T1000 (cell line): ENCODE measurements around the gene NFIA.

Source experiments
- DNase-seq: peaks from one replicate; lab custom pipeline; 2025; ENCODE audit warnings: mixed read lengths; lab: John Stamatoyannopoulos, UW

Gene NFIA

DNA sequence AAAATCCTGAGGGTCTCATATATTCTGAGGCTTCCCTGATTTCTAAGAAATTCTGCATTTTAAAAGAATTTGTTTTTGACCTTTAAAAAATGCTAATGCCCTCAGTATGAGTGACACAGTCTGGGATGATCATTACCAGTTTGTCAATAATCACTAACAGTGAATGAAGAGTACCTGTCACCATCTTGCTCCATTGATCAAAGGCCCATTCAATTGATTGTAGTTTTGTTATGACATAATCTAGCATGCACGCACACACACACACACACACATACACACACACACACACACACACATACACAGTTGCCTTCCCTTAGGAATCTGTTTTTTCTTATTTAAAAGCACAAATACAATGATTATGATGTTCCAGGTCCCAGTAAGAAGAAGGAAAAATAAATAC lies 250.4 kb downstream of the NFIA start:
- no peak for DNase-seq

DNA sequence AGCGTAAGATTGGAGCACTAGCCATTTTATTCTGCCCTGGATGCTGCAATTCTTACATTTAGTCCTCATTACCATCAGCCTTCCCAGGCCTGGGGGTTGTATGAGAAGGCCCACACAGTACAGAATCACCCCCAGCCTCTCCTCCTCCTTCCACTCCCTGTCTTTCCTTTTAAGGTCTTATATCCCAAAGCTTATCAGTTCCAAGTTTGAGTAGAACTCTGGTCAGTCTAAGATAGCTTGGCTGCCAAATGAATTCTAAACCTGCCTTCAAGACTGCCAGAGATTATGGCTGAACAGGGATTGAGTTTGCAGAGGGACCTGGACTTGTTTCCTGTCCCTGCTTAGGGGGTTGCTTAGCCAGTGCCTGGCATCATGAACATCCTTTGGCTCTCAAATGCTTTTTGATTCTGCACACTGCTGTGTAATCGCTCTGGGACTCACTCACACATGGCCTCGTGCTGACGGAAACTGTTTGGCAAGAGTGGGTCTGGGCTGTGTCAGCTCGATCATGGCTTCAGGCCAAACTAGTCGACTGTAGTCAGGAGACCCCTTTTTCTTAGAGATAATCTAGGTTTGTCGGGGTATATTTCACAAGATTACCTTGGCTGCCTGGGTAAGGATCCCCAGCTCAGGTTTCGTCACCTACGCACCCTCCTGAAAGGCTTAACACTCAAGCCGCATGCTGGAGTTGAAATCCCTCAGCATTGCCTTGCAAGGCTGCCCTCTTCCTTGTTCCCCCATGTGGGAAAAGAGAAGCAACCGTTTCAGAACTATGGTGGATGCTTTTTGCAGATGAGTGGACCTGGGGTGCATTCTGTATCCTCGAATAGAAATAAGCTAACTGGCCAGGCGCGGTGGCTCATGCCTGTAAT lies 252.6 kb downstream of the NFIA start:
- no peak for DNase-seq

DNA sequence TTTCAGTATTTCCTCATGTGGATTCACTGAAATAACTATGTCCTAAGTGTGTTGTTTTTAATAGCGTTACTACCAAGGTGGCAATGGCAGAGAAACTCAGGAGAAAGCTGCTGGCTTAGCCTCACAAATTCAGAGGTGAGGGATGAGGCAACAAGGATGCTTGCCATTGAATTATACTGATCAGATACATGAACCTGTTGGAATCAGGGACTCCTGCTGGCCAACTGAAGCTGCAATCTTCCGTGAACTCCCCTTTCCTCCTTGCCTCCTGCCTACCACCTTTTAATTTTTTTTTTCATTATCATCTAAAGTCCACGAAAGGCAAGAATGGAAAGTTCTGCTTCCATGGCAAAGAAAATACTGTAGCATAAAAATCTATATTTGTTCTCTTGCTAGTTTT lies 254.7 kb downstream of the NFIA start:
- no peak for DNase-seq

DNA sequence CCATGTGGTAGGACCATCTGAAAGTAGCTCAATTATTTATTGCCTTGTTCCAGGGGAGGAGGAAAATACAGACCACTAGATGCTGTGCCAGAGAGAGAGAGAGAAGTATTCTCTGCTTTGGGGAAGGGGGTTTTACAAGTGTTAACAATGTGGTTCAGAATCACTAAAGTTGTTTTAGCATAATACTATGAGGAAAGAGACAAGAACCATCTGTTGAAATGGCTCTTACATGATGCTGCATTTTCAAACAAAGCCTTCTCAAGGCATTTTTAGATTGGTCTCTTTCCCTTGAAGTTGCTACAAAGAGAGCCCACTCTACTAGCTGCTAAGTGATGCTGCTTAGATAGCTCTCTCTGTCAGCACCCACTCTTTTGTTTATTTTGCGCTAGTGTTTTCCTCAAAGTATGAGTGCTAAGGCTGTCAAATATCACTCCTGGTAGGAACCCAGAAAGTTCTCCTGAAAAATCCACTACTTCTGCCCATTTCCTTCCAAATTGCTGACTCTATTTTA lies 255.1 kb downstream of the NFIA start:
- DNase-seq = no peak

DNA sequence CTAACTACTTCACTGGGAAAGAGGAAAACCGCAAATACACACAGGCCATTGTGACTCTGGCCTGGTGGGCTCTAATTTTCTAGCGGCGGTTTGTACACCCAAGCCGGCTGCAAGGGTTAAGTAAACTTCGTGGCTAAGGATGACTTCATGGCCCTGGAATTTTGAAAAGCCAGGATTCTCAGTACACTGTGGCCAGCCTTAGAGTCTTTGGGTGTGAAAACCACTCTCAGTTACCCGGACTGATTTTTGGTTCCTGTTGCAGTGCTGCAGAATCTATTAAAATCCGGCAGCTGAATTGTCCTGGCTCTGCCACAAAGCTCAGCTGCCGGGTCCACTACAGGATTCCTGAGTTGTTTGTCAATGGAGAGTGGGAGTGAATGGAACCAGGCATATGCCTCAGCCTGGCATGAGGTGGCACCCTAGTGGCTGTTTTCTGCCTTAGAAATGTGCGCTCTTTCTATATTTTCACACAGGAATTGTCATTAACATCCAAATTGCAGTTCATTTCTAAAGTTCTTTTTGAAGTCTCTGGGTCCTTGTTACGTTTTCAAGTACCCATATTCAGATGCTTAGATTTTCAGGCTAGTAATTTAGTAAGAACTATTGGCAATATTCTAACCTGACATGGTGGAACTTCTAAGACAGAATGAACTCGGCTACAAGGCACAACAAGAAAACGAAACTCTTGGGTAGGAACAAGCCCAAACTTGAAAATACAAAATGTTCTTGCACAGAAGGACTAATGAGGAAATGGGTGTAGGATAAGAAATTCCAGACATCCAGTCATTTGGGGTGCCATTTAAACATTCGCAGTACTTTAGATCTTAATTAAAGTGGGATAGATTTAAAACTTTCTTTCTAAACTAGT lies 255.9 kb downstream of the NFIA start:
- DNase-seq = peak; percentile 78

DNA sequence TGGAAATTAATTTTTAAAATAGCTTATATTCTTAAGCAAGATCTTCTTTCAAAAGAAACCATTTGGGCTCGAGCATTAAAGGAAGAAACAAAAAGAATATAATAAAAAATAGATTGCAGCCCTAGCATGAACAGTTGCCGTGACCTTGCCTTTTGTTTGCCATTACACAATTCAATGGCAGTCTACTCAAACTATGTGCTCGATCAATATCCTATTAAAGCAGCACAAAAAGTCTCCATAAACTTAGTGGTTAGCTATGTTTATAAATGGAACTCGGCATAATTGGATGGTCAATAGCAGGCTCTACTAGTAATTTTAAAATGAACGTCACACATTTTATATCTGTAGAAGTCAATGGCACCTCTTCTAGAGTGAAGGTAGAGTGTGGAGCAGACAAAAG lies 256.5 kb downstream of the NFIA start:
- no peak for DNase-seq

DNA sequence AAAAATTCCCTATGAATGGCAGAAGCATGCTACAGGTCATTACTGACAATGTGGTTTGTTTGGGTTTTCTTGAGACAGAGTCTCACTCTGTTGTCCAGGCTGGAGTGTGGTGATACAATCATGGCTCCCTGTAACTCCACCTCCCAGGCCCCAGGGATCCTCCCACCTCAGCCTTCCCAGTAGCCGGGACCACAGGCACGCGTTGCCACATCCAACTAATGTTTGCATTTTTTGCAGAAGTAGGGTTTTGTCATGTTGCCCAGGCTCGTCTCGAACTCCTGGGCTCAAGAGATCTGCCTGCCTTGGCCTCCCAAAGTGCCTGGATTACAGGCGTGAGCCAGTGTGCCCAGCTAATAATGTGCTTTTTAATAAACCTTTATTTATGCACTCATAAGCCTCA lies 259.1 kb downstream of the NFIA start:
- DNase-seq = no peak

DNA sequence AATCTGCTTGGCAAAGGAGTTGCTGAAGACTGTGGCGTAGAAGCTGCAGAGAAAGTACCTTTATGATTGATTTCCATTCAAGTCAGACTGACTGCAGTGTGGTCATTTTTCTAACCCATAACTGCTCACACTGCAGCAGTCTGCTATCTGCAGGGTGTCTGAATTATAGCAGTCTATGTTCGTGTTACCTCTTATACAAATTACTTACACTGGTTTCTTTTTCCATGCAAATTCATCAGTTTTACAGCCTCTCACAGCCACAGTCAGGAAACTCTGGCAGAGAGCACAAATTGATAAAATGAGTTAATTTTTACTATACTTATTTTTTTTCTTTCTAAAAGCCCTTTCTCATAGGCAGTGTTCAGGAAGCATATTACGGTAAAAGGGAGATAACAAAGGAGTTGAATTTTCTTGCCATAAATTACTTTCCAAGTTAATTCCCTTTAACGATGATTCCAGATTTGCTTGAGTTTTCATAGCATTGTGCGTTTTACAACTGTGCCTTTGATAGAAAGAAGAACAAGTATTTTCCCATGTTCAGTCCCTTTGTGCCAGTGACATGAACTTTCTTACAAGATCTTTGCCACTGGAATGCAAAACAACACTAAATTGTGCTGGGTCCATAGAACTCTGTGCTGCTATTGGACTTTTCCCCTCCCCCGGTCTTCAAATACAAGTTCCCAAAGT lies 261.5 kb downstream of the NFIA start:
- no peak for DNase-seq

DNA sequence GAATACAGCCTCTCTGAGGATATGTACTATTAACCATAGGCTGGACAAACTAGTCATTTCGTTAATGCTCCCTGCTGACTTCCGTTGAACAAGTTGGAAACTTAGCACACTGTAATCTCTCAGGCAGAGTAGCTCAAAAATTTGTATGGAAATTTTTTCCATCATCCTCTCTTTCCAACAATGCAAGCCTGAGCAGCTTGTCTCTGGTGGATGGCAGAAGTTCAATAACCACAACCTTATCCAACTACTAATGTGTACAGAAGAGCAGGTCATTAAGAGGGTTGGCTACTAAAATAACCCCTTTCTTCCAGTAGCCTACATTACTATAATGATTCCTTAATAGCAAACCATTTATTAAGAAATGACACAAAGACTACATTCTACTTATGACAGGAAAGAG lies 262.3 kb downstream of the NFIA start:
- no peak for DNase-seq

DNA sequence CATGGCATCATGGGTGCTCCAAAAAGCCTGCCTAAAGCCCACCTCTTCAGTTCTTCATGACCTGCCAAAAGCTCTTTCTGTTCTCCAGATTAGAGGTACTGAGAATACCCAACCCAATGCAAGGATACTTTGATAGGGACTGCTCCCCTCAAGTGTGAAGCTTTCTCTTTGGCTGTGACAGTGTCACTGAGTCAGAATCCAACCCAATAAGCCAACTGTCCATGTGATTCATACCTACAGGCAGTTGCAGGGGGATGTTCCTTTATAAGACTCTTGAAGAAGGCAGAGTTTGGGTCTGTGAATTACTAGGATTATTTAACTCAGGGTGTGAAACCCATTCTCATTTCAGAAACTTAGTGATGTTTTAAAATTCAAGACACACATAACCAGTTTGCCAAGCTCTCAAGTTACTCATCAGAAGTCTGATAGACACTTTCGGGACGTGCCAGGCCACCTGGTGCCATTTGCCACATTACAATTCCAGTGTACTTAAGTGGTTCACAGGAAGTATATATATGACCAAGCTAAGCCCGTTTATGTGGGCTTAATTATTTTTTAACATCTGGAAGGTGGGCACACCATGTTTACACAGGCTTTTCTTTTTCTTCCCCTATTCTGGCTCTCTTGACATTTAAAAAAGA lies 265.8 kb downstream of the NFIA start:
- no peak for DNase-seq

DNA sequence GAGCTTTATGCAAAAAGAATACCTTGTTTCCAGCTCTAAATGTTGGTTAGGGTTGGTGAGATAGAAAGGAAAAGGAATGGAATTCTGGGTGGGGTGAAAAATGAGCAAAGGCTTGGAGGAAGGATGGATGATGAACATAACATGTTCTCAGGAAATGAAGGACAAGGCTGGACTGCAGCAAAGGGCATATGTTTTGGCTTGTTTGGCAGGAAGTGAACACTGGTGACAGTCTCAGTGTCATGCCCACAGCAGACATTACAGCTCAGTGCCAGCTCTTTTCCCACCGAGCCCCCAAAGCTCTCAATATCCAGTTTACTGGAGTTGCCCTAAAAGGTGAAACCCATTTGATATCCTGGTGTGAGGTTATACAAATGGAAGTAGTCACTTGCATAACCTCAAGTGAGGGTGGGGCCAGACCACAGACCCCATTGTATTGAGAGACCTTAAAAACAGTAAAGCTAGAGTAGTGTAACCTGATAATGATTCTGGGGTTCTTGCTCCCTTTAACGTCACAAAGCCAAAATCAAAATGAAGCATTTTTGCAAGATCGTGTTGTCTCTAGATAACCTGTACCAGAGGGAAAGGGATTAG lies 270.6 kb downstream of the NFIA start:
- DNase-seq = no peak

DNA sequence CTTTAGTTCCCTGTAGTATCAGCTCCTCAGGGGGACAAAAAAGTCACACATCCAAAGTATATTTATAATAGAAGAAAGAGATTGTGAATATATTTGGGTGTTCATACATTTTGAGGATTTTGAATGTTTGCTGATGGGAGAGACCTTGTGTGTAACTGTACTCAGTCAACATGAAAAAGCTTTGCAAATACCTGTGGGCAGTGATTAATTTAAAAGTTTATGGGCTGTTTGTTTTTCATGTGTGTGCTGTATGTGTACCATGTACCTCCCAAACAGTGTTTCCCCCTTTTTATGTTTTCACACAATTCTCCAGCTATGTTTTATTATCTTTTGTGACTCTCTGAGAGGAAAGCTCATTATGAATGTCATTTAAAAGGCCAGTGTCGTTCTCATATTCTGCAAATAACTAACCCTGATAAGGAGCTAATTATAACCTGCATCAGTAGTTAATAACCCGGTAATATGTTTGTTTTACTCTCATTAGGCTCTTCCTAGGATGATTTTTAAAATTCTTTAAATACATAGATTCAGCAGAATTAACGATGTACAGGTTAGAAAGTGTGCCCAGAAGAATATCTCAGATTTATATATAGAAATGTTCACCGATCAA lies 271.5 kb downstream of the NFIA start:
- DNase-seq = no peak

DNA sequence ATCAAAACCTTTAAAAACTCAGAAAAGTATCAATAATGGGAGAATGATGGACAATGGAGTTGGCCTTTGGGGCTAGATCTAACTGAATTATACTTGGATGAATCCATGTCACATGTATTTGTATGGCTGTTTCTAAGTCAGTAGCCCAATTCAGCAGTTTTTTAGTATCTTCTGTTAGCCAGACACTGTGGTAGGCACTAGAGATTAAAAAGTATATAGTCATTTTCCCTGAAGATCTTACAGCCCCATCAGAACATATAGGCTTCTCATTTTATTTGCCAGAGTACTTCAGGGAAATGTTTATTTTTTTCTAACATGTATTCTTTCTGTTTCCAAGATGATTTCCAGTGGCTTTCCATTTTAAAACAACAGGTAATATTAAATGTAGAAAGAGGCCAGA lies 273.7 kb downstream of the NFIA start:
- no peak for DNase-seq

DNA sequence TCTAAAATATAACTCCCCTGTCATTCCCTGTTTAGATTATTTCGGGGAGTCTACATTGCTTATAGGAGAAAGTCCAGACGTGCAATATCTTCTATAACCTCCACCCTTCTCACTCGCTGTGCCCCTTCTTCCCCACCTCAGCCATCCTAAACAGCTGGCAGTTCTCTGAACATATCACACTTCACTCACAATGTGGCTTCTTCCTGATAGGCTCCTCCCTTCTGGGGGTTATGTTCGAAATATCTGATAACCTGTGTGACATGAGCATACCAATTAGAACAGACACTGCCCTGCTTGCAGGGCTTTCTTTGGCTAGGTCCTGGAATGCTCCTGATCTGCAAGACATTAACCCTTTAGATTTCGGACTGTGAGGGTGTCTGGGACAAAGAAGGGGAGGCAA lies 274.6 kb downstream of the NFIA start:
- DNase-seq = no peak

DNA sequence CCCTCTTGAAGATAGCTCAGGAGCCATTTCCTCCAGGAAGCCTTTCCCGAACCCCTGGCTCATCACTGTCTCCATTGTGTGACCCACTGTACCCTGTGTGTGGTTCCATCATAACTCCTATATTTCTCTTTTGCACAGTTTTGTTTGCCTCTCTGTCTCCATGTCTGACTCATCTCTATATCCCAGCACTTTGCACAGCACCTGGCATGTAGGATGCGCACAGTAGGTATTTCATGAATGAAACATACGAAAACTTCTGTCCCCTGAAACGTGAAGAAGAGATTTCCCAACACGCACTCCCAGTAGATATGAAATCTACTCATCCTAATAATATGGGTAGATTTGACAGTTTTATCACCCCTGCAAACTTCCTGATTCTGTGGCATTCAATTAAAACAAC lies 275.2 kb downstream of the NFIA start:
- no peak for DNase-seq

DNA sequence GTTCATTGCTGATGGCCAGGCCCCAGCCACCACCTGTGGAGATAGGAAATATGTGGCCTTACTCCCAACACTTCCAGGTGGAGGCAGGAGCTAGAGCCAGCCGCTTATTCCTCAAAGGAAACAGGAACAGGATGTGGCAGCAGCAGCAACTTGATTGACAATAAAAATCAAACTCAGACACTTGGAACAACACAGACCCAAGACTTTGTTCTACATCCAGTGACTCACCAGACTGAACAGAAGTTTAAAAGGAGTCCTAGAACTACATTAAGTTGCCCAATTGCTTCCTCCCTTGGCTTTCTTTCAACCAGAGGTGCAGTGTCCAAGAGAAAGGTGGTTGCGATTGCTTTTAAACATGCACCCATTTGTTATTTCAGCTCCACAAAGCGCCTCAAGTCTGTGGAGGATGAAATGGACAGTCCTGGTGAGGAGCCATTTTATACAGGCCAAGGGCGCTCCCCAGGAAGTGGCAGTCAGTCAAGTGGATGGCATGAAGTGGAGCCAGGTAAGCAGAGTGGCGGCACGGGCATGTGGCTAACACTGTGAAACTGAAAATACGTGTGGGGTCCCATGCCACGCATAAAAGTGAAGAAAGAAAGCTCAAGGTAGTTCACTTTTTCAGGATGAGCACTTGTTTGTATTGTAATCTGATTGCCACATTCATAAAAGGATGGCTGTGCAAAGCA lies 276.6 kb downstream of the NFIA start:
- no peak for DNase-seq

DNA sequence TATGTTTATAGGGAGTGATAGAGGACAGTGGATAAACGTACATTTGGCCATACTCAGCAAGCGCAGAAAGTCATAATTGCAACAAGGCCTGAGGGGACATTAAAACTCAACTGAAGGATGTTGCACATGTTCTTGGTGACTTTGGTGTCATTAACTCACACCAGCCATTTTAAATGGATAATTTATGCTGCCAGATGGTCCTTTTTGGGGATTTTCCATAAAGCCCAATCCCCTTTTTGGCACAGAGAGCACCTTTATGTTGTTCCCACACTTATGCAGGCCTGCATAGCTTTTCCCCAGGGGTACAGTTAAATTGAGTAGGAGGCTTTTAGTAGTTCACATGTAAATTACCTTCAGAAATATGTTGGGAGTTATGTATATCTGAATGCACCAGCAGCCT lies 279.6 kb downstream of the NFIA start:
- DNase-seq = no peak

DNA sequence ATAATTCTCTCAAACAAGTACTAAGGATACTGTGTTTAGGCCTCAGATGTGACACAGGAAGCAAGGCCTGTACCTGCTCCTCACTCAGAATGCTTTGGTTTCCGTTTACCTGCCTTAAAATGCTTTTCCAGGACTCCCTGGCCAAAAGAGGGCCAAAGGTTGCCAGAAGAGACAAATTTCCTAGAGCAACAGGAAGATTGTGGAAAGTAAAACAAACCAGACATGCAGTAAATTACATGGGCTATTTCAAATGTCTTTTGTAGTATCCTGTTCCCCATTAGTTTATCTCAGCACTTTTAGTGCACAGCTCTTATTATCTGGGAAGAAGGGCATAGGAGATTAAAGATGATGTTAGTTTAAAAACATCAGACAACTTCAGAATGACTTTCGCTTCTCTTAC lies 280.0 kb downstream of the NFIA start:
- DNase-seq = no peak

DNA sequence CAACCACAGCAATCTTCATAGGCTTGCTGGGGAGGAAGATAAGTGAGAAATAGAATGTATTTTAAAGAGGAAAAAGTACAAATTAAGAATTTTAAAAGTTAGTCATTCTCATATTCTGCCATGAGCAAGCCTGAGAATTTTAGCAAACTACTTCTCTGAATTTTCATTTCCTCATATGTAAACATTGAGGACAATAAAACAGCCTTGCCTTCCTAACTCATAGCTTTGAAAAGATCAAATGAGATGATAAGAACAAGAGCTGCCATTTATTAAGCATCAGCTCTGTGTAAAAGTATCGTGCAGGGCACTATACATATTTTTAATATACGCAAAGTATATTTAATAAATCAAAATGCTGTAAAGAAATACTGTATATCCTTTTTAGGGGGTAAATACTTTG lies 286.0 kb downstream of the NFIA start:
- DNase-seq = no peak

DNA sequence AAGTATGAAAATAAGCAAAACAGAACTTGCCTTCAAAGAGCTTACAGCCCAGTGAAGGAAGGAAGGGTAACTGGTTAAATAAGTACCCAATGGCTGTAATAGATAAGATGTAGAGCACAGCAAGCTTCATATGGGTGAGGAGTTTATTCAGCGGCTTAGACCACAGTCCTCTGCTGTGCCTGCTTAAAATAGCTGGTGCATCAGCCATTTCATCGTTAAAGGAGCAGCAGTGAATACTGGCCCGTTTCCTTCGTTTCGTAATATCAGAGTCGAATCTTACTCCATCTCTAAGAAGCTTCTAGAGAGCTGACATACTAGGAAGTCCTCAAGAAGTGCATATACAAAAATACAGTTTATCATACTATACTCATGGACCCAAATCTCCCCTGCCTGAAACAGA lies 286.5 kb downstream of the NFIA start:
- no peak for DNase-seq
